HS-27A (cell line): ENCODE measurements around the gene ATP13A2.
"Not testable (repeated sequence)": the region's sequence is repeated elsewhere in the genome, so short reads cannot be mapped to it uniquely, and the experiment has no call there.

Experiments
- DNase-seq: peaks from one replicate; pipeline ENCODE4 v3.0.0-alpha.2; 2012; ENCODE audit warnings: low read depth, missing footprints

Gene ATP13A2

GRCh38 chr1:16957731-16958130 is 54.0 kb downstream of the ATP13A2 start:
- DNase-seq, result no peak

- DNase-seq, result no peak
Measured at GRCh38 chr1:16956775-16957174, 55.0 kb downstream of the ATP13A2 start.

GRCh38 chr1:16955186-16955585 is 56.5 kb downstream of the ATP13A2 start:
- no peak for DNase-seq

GRCh38 chr1:16954579-16954978 is 57.1 kb downstream of the ATP13A2 start:
- DNase-seq, result no peak

- DNase-seq, result not testable (repeated sequence)
Measured at GRCh38 chr1:16952376-16952775, 59.4 kb downstream of the ATP13A2 start.

- not testable (repeated sequence) for DNase-seq
Measured at GRCh38 chr1:16949026-16949425, 62.7 kb downstream of the ATP13A2 start.

GRCh38 chr1:16948282-16948891 is 63.3 kb downstream of the ATP13A2 start:
- not testable (repeated sequence) for DNase-seq

GRCh38 chr1:16946646-16947045 is 65.1 kb downstream of the ATP13A2 start:
- DNase-seq, result no peak

- not testable (repeated sequence) for DNase-seq
Measured at GRCh38 chr1:16946185-16946584, 65.5 kb downstream of the ATP13A2 start.

- not testable (repeated sequence) for DNase-seq
Measured at GRCh38 chr1:16945512-16945911, 66.2 kb downstream of the ATP13A2 start.

GRCh38 chr1:16944038-16944437 is 67.7 kb downstream of the ATP13A2 start:
- no peak for DNase-seq

GRCh38 chr1:16939386-16940180 is 72.1 kb downstream of the ATP13A2 start:
- DNase-seq, result not testable (repeated sequence)

- DNase-seq, result no peak
Measured at GRCh38 chr1:16938351-16939321, 73.1 kb downstream of the ATP13A2 start.

GRCh38 chr1:16936580-16936979 is 75.1 kb downstream of the ATP13A2 start:
- not testable (repeated sequence) for DNase-seq
